ENCODE results near the gene NOP53. TPM values are rescaled to one million over a fixed set of nuclear protein-coding genes. Genes with fewer than 3 reads are reported as not detected.

The NOP53 gene
- total and polyA plus RNA-seq, 2 of the 8 experiments (the other 6 are each of a cell fraction or from before 2014, with no cell fraction given) = 107 to 245 TPM

- POLR2A ChIA-PET (ENCODE audit: partially characterized antibody) = interaction anchor here (0.8 to 11.0 kb wide), 8 partner anchors 9 to 28 kb away, joined by 3 to 204 read pairs (median 5); partner anchors contain the start of gene NOP53
- Histone ChIP-seq H2BK15ac (ENCODE audit: low read length) (no peak overlapping the region), H4K8ac (ENCODE audit: extremely low read depth, insufficient read depth, low read length) (no peak overlapping the region; the same call in 1 of the 2 replicates), H3K4me2 (ENCODE audit: insufficient read depth in 1 of 2, low read depth in 2 of 2, low read length in 2 of 2) (no peak overlapping the region), H3K23ac (ENCODE audit: insufficient read length) (no peak overlapping the region), H2BK5ac (ENCODE audit: low read depth, low read length) (no peak overlapping the region), H3K4me1 (replicated peaks in 1 of 4; ENCODE audit: control insufficient read depth in 3 of 4, insufficient read depth in 4 of 4, low read length in 3 of 4) (peaks cover 0 to 6% (median 3%) of the 10 kb centered on the region in 4 experiments; a peak in 5 of 7 replicates), H3K23me2 (ENCODE audit: low read depth, low read length) (no peaks in the 10 kb centered on the region), H3K9ac (replicated peaks in 1 of 4; ENCODE audit: extremely low read depth in 1 of 4, low read depth in 3 of 4, low read length in 3 of 4) (peak overlapping the region in 1 of 4 experiments; percentile 5; a peak in 1 of 7 replicates), H2BK20ac (ENCODE audit: low read length) (no peak overlapping the region), H4K20me1 (replicated peaks in 1 of 2; ENCODE audit: control insufficient read depth in 1 of 2, insufficient read depth in 2 of 2, low read length in 2 of 2) (peaks cover 0 to 2% of the 10 kb centered on the region in 2 experiments), H4K91ac (replicated peaks; ENCODE audit: insufficient read length, low read length) (no peak overlapping the region), H3K36me3 (ENCODE audit: control insufficient read depth in 2 of 4, insufficient read depth in 4 of 4, low read length in 3 of 4) (peaks cover 0 to 17% (median 9%) of the 10 kb centered on the region in 4 experiments; a peak in 6 of 8 replicates), H3K4me3 (ENCODE audit: extremely low read depth in 1 of 4, insufficient read depth in 2 of 4, low read depth in 3 of 4, low read length in 4 of 4) (no peak overlapping the region), H3K14ac (ENCODE audit: insufficient read length) (no peak overlapping the region), H2AFZ (ENCODE audit: low read length) (no peak overlapping the region), H3K56ac (replicated peaks; ENCODE audit: insufficient read length, low read depth, low read length) (no peak overlapping the region), H3K4ac (replicated peaks; ENCODE audit: insufficient read length, low read depth, low read length) (no peak overlapping the region), H2BK120ac (replicated peaks; ENCODE audit: low read depth, low read length) (no peak overlapping the region), H3K79me1 (ENCODE audit: low read depth, low read length) (no peaks in the 10 kb centered on the region; the same call in 1 of the 2 replicates), H3K9me3 (ENCODE audit: insufficient read depth in 2 of 2, low read depth in 1 of 2, low read length in 1 of 2) (no peaks in the 10 kb centered on the region), H2BK12ac (ENCODE audit: low read depth, low read length) (no peak overlapping the region), H3K18ac (ENCODE audit: extremely low read depth, low read length) (no peak overlapping the region), H3K27me3 (replicated peaks in 1 of 4; ENCODE audit: control insufficient read depth in 3 of 4, extremely low read depth in 1 of 4, insufficient read depth in 3 of 4, low read length in 3 of 4) (no peaks in the 10 kb centered on the region), H2AK5ac (ENCODE audit: low read depth, low read length) (no peak overlapping the region), H4K5ac (ENCODE audit: insufficient read length, low read depth, low read length) (no peak overlapping the region), H3K79me2 (ENCODE audit: control insufficient read depth in 1 of 2, insufficient read depth in 2 of 2, low read length in 2 of 2) (no peaks in the 10 kb centered on the region), H3K27ac (ENCODE audit: low read depth, low read length) (no peak overlapping the region)
- WGBS, 2 experiments (ENCODE audit: extremely low coverage in 1 of 2, insufficient coverage in 1 of 2, insufficient read length in 1 of 2, insufficient replicate concordance in 2 of 2, low coverage in 1 of 2, low lambda C conversion rate in 2 of 2, missing lambda C conversion rate in 1 of 2) = 89% methylated on average over 18 of the region's 18 CpGs; no CpG with 5 or more reads in 1 of the 2 experiments
- TF ChIP-seq KDM1A (IDR thresholded peaks at IDR 0.05; ENCODE audit: borderline replicate concordance, low read length) (peak; percentile 59; the same call in 1 of the 2 replicates), RXRA (IDR thresholded peaks at IDR 0.05; ENCODE audit: insufficient read depth, low read depth, low read length) (no peak)
- FAIRE-seq = no peak
- DNase-seq (ENCODE audit: low read depth in 1 of 2, low spot score in 2 of 2) = no peak
- CTCF ChIA-PET (ENCODE audit: partially characterized antibody) = interaction anchor here (0.7 to 1.0 kb wide), 2 partner anchors 27 to 32 kb away, joined by 4 read pairs; no protein-coding TSS in a partner anchor
These were observed 17.4 kb downstream of the NOP53 start for GRCh38 chr19:47762615-47763308.
